ENCODE measurements around the gene FIBCD1. TPM values are rescaled to one million over a fixed set of nuclear protein-coding genes. Genes with fewer than 3 reads are reported as not detected.

The FIBCD1 gene
- total and polyA plus RNA-seq, 9 of the 15 experiments (the other 6 are each of a cell fraction or from before 2014, with no cell fraction given), result 0.53 to 1.2 (median 0.95) TPM; not detected in 4

DNA sequence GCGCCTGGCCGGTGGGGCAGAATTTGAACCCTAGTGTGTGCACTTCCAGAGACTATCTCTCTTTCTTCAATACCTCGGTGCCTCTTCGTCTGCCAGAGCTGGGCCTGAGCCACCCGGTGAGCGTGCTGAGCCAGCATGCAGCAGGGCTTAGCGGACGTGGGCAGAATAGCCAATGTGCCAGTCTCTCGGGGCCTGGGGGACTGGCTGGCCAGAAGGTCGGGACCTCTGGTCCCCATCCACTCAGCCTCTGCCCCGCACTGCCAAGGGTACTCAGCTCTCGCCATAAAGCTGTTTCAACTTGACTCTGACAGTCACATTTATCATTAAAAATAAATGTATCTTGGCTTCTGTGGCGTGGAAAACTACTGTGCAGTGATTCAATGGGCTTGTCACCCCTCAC, 4.2 kb upstream of the FIBCD1 start:
- intact Hi-C loops (cut with micrococcal nuclease) (no loop called here), in situ Hi-C loops (cut with MboI) (no loop called here)
- Histone ChIP-seq H3K27me3 (ENCODE audit: control insufficient read depth in 2 of 2, insufficient read depth in 2 of 2, low read length in 2 of 2) (peaks cover 47 to 82% of the 10 kb centered on the region in 2 experiments), H2AFZ (ENCODE audit: low read depth, low read length) (no peak overlapping the region), H3K9me3 (replicated peaks; ENCODE audit: control insufficient read depth, insufficient read depth, low read depth, low read length) (no peaks in the 10 kb centered on the region), H3K4me3 (no peak overlapping the region), H4K20me1 (replicated peaks; ENCODE audit: control insufficient read depth, insufficient read depth, low read length) (peaks cover 57% of the 10 kb centered on the region), H3K9ac (ENCODE audit: insufficient read depth in 1 of 2, low read depth in 2 of 2, low read length in 2 of 2) (peak overlapping the region in 1 of 2 experiments; percentile 10; a peak in 1 of 4 replicates), H3K27ac (ENCODE audit: extremely low read depth, low read depth, low read length) (no peak overlapping the region), H3K79me2 (ENCODE audit: control insufficient read depth, insufficient read depth, low read length) (no peaks in the 10 kb centered on the region), H3K4me1 (replicated peaks in 1 of 2; ENCODE audit: control insufficient read depth in 2 of 2, insufficient read depth in 2 of 2, low read length in 2 of 2) (peaks cover 6 to 35% of the 10 kb centered on the region in 2 experiments), H3K4me2 (ENCODE audit: insufficient read depth, low read length) (no peak overlapping the region), H3K9me1 (ENCODE audit: control insufficient read depth, insufficient read depth, low read length) (peaks cover 8% of the 10 kb centered on the region), H3K36me3 (ENCODE audit: control insufficient read depth, insufficient read depth, low read length) (no peaks in the 10 kb centered on the region)
- 9% methylated on average over 13 of the region's 13 CpGs for WGBS (ENCODE audit: insufficient coverage, low coverage, missing lambda C conversion rate)
- ChIA-PET POLR2A (interaction anchor here (0.6 to 7.4 kb wide), 20 partner anchors 9 to 430 kb away, joined by 3 to 93 read pairs (median 4); no protein-coding TSS in a partner anchor), CTCF (ENCODE audit: low intra/inter-chr PET ratio) (interaction anchor here (0.6 to 6.7 kb wide), 3 partner anchors 68 to 121 kb away, joined by 3 to 135 read pairs (median 3); no protein-coding TSS in a partner anchor)
- no peak for ATAC-seq
- DNase-seq (ENCODE audit: extremely low read depth in 1 of 4, low spot score in 3 of 4), result peak in 1 of 4 experiments; percentile 65
- no TSS peak for BruUV-seq (replicated peaks)
- FAIRE-seq, result no peak
- TF ChIP-seq SPI1 (IDR thresholded peaks at IDR 0.05; ENCODE audit: borderline replicate concordance, low read depth, low read length), result no peak
- TF ChIP-seq, protein P1, sequence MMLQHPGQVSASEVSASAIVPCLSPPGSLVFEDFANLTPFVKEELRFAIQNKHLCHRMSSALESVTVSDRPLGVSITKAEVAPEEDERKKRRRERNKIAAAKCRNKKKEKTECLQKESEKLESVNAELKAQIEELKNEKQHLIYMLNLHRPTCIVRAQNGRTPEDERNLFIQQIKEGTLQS (IDR thresholded peaks at IDR 0.05), result no peak
- TF ChIP-seq, protein P1 (CRISPR knock-in tag; conservative IDR thresholded peaks at IDR 0.05), result no peak
- TF ChIP-seq, protein P2, sequence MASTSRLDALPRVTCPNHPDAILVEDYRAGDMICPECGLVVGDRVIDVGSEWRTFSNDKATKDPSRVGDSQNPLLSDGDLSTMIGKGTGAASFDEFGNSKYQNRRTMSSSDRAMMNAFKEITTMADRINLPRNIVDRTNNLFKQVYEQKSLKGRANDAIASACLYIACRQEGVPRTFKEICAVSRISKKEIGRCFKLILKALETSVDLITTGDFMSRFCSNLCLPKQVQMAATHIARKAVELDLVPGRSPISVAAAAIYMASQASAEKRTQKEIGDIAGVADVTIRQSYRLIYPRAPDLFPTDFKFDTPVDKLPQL (IDR thresholded peaks at IDR 0.05; ENCODE audit: extremely low read depth, insufficient read length), result no peak
- TF ChIP-seq ZKSCAN8 (CRISPR knock-in tag; IDR thresholded peaks at IDR 0.05), result no peak
- TF ChIP-seq, protein P3, sequence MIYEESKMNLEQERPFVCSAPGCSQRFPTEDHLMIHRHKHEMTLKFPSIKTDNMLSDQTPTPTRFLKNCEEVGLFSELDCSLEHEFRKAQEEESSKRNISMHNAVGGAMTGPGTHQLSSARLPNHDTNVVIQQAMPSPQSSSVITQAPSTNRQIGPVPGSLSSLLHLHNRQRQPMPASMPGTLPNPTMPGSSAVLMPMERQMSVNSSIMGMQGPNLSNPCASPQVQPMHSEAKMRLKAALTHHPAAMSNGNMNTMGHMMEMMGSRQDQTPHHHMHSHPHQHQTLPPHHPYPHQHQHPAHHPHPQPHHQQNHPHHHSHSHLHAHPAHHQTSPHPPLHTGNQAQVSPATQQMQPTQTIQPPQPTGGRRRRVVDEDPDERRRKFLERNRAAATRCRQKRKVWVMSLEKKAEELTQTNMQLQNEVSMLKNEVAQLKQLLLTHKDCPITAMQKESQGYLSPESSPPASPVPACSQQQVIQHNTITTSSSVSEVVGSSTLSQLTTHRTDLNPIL (CRISPR knock-in tag; IDR thresholded peaks at IDR 0.05), result no peak
- no peak for TF ChIP-seq HDAC2 (IDR thresholded peaks at IDR 0.05)
- no peak for TF ChIP-seq ZNF143 (CRISPR knock-in tag; IDR thresholded peaks at IDR 0.05)
- TF ChIP-seq ZNF766 (CRISPR knock-in tag; conservative IDR thresholded peaks at IDR 0.05), result no peak
- TF ChIP-seq ZNF263 (CRISPR knock-in tag; IDR thresholded peaks at IDR 0.05; ENCODE audit: borderline replicate concordance), result no peak
- TF ChIP-seq, protein P4, sequence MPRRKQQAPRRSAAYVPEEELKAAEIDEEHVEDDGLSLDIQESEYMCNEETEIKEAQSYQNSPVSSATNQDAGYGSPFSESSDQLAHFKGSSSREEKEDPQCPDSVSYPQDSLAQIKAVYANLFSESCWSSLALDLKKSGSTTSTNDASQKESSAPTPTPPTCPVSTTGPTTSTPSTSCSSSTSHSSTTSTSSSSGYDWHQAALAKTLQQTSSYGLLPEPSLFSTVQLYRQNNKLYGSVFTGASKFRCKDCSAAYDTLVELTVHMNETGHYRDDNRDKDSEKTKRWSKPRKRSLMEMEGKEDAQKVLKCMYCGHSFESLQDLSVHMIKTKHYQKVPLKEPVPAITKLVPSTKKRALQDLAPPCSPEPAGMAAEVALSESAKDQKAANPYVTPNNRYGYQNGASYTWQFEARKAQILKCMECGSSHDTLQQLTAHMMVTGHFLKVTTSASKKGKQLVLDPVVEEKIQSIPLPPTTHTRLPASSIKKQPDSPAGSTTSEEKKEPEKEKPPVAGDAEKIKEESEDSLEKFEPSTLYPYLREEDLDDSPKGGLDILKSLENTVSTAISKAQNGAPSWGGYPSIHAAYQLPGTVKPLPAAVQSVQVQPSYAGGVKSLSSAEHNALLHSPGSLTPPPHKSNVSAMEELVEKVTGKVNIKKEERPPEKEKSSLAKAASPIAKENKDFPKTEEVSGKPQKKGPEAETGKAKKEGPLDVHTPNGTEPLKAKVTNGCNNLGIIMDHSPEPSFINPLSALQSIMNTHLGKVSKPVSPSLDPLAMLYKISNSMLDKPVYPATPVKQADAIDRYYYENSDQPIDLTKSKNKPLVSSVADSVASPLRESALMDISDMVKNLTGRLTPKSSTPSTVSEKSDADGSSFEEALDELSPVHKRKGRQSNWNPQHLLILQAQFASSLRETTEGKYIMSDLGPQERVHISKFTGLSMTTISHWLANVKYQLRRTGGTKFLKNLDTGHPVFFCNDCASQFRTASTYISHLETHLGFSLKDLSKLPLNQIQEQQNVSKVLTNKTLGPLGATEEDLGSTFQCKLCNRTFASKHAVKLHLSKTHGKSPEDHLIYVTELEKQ (CRISPR knock-in tag; IDR thresholded peaks at IDR 0.05), result no peak
- TF ChIP-seq RBM22 (IDR thresholded peaks at IDR 0.05; ENCODE audit: low read depth, low read length, poor library complexity, severe bottlenecking), result no peak
- TF ChIP-seq RBM25 (IDR thresholded peaks at IDR 0.05; ENCODE audit: low read depth, low read length, severe bottlenecking), result no peak
- TF ChIP-seq, protein P5, sequence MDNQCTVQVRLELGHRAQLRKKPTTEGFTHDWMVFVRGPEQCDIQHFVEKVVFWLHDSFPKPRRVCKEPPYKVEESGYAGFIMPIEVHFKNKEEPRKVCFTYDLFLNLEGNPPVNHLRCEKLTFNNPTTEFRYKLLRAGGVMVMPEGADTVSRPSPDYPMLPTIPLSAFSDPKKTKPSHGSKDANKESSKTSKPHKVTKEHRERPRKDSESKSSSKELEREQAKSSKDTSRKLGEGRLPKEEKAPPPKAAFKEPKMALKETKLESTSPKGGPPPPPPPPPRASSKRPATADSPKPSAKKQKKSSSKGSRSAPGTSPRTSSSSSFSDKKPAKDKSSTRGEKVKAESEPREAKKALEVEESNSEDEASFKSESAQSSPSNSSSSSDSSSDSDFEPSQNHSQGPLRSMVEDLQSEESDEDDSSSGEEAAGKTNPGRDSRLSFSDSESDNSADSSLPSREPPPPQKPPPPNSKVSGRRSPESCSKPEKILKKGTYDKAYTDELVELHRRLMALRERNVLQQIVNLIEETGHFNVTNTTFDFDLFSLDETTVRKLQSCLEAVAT (IDR thresholded peaks at IDR 0.05), result no peak

Measured in K562 (cell line).